Fibroblast of pulmonary artery (primary cell): ENCODE data around the gene VEGFB.

ENCODE experiments used
- DNase-seq: peaks from one replicate; pipeline ENCODE4 v3.0.0-alpha.2; 2010; ENCODE audit warnings: low read depth
- H3K4me3 ChIP-seq: replicated peaks from 2 replicates; pipeline ENCODE4 v1.5.1; 2011; ENCODE audit warnings: low read depth, mild to moderate bottlenecking, control low read depth, low read length, moderate library complexity
- CTCF ChIP-seq: IDR thresholded peaks from 2 replicates; pipeline ENCODE4 v1.5.1; 2011; ENCODE audit warnings: mild to moderate bottlenecking, control low read depth, low read length, inconsistent platforms; ENCODE audit errors: missing control alignments

The VEGFB gene

GRCh38 chr11:64226507-64227051, 7.8 kb upstream of the VEGFB start:
- DNase-seq, result no peak
- no peak for TF ChIP-seq CTCF
- peak overlapping the region; percentile 79 for H3K4me3 ChIP-seq

- DNase-seq, result no peak
- no peak for TF ChIP-seq CTCF
- peak overlapping the region; percentile 79 for H3K4me3 ChIP-seq
Measured at GRCh38 chr11:64227405-64227956, 6.9 kb upstream of the VEGFB start.

GRCh38 chr11:64229090-64229743, 5.2 kb upstream of the VEGFB start:
- no peak overlapping the region for H3K4me3 ChIP-seq
- no peak for TF ChIP-seq CTCF
- DNase-seq, result no peak

- H3K4me3 ChIP-seq, result peak overlapping the region; percentile 76
- TF ChIP-seq CTCF, result no peak
- DNase-seq, result no peak
Measured at GRCh38 chr11:64229744-64230170, 4.6 kb upstream of the VEGFB start.

- peak; percentile 86 for DNase-seq
- H3K4me3 ChIP-seq, result peak within 1 kb of the TSS; percentile 76
- TF ChIP-seq CTCF, result no peak
Measured at GRCh38 chr11:64230171-64230984, 4.0 kb upstream of the VEGFB start, which contains the start of gene DNAJC4. TSS of gene DNAJC4 (plus strand) at chr11:64230548. CDS start at chr11:64230855, 307 bp downstream.

GRCh38 chr11:64230985-64231365, 3.4 kb upstream of the VEGFB start:
- H3K4me3 ChIP-seq, result peak overlapping the region; percentile 76
- TF ChIP-seq CTCF, result no peak
- no peak for DNase-seq
